Measurements from ENCODE around the gene MALAT1. TPM values are rescaled to one million over a fixed set of nuclear protein-coding genes. Genes with fewer than 3 reads are reported as not detected.

MALAT1 gene
- total and polyA plus RNA-seq, 2 of the 13 experiments (the other 11 are each of a cell fraction or from before 2014, with no cell fraction given): 143 to 1,237 TPM

GRCh38 chr11:65477149-65477965 lies 21.5 kb upstream of the MALAT1 start (continued):
- TF ChIP-seq CTCF (CRISPR knock-in tag; IDR thresholded peaks at IDR 0.05) (no peak), FOXM1 (CRISPR knock-in tag; IDR thresholded peaks at IDR 0.05) (no peak), MEF2D (CRISPR knock-in tag; IDR thresholded peaks at IDR 0.05) (peak; percentile 7; the same call in 1 of the 2 replicates), ZNF580 (CRISPR knock-in tag; IDR thresholded peaks at IDR 0.05; ENCODE audit: borderline replicate concordance, low read depth) (no peak), ZFY (CRISPR knock-in tag; IDR thresholded peaks at IDR 0.05) (peak; percentile 86), AKAP8 (CRISPR knock-in tag; IDR thresholded peaks at IDR 0.05) (no peak), RAD51 (IDR thresholded peaks at IDR 0.05; ENCODE audit: borderline replicate concordance) (peak; percentile 98), NFKBIZ (CRISPR knock-in tag; IDR thresholded peaks at IDR 0.05) (no peak; the same call in 1 of the 2 replicates), SP1 (IDR thresholded peaks at IDR 0.05) (no peak), SP1 (CRISPR knock-in tag; IDR thresholded peaks at IDR 0.05) (peak; percentile 17; the same call in 1 of the 2 replicates), ZNF317 (CRISPR knock-in tag; IDR thresholded peaks at IDR 0.05) (0 out of 2 replicates have a peak, but pooled peaks have one; percentile 37), NCOA5 (CRISPR knock-in tag; IDR thresholded peaks at IDR 0.05) (no peak), KLF12 (CRISPR knock-in tag; IDR thresholded peaks at IDR 0.05; ENCODE audit: borderline replicate concordance) (no peak; the same call in 1 of the 2 replicates), JUND (CRISPR knock-in tag; IDR thresholded peaks at IDR 0.05) (peak; percentile 93), MTF2 (CRISPR knock-in tag; IDR thresholded peaks at IDR 0.05; ENCODE audit: borderline replicate concordance) (no peak), MXD1 (CRISPR knock-in tag; IDR thresholded peaks at IDR 0.05) (0 out of 2 replicates have a peak, but pooled peaks have one; percentile 35), SNRNP70 (IDR thresholded peaks at IDR 0.05; ENCODE audit: low read depth, low read length) (no peak), ZNF275 (CRISPR knock-in tag; IDR thresholded peaks at IDR 0.05; ENCODE audit: borderline replicate concordance) (no peak; the same call in 1 of the 2 replicates), NBN (conservative IDR thresholded peaks at IDR 0.05) (no peak), ZNF235 (CRISPR knock-in tag; IDR thresholded peaks at IDR 0.05; ENCODE audit: borderline replicate concordance) (no peak)

Measured in HepG2 (cell line).